ENCODE data around the gene PNPLA6. TPM values are rescaled to one million over a fixed set of nuclear protein-coding genes. Genes with fewer than 3 reads are reported as not detected.

The PNPLA6 gene
- total and polyA plus RNA-seq, 9 of the 15 experiments (the other 6 are each of a cell fraction or from before 2014, with no cell fraction given): 0.07 to 30.2 (median 8.3) TPM

DNA sequence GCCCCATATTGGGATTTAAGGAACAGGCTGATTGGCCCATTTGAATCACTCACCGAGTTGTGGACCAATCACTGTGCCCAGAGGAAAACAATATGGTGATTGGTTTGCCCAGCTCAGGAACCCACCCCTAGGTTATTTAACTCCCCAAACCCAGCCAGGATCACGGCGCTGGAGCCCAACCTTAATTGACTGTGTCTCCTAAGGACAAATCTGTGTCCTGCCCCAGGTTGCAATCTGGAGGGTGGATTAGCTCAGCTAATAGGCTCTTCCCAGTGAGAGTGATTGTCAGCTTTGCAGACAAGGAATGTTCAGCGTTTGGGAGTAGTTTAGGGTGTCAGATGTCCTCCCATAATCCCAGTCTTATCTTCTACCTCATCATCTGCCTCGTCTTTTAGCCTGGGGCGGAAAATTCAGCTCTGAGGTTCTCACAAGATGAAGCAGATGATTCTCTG, 23.1 kb upstream of the PNPLA6 start (continued):
- TF ChIP-seq, protein P1, sequence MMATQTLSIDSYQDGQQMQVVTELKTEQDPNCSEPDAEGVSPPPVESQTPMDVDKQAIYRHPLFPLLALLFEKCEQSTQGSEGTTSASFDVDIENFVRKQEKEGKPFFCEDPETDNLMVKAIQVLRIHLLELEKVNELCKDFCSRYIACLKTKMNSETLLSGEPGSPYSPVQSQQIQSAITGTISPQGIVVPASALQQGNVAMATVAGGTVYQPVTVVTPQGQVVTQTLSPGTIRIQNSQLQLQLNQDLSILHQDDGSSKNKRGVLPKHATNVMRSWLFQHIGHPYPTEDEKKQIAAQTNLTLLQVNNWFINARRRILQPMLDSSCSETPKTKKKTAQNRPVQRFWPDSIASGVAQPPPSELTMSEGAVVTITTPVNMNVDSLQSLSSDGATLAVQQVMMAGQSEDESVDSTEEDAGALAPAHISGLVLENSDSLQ (IDR thresholded peaks at IDR 0.05): peak; percentile 35
- TF ChIP-seq MYBL2 (IDR thresholded peaks at IDR 0.05; ENCODE audit: low read depth): peak; percentile 80
- TF ChIP-seq MYBL2 (CRISPR knock-in tag; IDR thresholded peaks at IDR 0.05; ENCODE audit: borderline replicate concordance): no peak
- TF ChIP-seq FUS (optimal IDR thresholded peaks at IDR 0.05; ENCODE audit: low read depth, low read length): no peak
- TF ChIP-seq, protein P2, sequence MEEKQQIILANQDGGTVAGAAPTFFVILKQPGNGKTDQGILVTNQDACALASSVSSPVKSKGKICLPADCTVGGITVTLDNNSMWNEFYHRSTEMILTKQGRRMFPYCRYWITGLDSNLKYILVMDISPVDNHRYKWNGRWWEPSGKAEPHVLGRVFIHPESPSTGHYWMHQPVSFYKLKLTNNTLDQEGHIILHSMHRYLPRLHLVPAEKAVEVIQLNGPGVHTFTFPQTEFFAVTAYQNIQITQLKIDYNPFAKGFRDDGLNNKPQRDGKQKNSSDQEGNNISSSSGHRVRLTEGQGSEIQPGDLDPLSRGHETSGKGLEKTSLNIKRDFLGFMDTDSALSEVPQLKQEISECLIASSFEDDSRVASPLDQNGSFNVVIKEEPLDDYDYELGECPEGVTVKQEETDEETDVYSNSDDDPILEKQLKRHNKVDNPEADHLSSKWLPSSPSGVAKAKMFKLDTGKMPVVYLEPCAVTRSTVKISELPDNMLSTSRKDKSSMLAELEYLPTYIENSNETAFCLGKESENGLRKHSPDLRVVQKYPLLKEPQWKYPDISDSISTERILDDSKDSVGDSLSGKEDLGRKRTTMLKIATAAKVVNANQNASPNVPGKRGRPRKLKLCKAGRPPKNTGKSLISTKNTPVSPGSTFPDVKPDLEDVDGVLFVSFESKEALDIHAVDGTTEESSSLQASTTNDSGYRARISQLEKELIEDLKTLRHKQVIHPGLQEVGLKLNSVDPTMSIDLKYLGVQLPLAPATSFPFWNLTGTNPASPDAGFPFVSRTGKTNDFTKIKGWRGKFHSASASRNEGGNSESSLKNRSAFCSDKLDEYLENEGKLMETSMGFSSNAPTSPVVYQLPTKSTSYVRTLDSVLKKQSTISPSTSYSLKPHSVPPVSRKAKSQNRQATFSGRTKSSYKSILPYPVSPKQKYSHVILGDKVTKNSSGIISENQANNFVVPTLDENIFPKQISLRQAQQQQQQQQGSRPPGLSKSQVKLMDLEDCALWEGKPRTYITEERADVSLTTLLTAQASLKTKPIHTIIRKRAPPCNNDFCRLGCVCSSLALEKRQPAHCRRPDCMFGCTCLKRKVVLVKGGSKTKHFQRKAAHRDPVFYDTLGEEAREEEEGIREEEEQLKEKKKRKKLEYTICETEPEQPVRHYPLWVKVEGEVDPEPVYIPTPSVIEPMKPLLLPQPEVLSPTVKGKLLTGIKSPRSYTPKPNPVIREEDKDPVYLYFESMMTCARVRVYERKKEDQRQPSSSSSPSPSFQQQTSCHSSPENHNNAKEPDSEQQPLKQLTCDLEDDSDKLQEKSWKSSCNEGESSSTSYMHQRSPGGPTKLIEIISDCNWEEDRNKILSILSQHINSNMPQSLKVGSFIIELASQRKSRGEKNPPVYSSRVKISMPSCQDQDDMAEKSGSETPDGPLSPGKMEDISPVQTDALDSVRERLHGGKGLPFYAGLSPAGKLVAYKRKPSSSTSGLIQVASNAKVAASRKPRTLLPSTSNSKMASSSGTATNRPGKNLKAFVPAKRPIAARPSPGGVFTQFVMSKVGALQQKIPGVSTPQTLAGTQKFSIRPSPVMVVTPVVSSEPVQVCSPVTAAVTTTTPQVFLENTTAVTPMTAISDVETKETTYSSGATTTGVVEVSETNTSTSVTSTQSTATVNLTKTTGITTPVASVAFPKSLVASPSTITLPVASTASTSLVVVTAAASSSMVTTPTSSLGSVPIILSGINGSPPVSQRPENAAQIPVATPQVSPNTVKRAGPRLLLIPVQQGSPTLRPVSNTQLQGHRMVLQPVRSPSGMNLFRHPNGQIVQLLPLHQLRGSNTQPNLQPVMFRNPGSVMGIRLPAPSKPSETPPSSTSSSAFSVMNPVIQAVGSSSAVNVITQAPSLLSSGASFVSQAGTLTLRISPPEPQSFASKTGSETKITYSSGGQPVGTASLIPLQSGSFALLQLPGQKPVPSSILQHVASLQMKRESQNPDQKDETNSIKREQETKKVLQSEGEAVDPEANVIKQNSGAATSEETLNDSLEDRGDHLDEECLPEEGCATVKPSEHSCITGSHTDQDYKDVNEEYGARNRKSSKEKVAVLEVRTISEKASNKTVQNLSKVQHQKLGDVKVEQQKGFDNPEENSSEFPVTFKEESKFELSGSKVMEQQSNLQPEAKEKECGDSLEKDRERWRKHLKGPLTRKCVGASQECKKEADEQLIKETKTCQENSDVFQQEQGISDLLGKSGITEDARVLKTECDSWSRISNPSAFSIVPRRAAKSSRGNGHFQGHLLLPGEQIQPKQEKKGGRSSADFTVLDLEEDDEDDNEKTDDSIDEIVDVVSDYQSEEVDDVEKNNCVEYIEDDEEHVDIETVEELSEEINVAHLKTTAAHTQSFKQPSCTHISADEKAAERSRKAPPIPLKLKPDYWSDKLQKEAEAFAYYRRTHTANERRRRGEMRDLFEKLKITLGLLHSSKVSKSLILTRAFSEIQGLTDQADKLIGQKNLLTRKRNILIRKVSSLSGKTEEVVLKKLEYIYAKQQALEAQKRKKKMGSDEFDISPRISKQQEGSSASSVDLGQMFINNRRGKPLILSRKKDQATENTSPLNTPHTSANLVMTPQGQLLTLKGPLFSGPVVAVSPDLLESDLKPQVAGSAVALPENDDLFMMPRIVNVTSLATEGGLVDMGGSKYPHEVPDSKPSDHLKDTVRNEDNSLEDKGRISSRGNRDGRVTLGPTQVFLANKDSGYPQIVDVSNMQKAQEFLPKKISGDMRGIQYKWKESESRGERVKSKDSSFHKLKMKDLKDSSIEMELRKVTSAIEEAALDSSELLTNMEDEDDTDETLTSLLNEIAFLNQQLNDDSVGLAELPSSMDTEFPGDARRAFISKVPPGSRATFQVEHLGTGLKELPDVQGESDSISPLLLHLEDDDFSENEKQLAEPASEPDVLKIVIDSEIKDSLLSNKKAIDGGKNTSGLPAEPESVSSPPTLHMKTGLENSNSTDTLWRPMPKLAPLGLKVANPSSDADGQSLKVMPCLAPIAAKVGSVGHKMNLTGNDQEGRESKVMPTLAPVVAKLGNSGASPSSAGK (IDR thresholded peaks at IDR 0.05): no peak
- no peak for TF ChIP-seq GATAD2B (IDR thresholded peaks at IDR 0.05; ENCODE audit: borderline replicate concordance)
- TF ChIP-seq, protein P3, sequence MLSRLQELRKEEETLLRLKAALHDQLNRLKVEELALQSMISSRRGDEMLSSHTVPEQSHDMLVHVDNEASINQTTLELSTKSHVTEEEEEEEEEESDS (CRISPR knock-in tag; IDR thresholded peaks at IDR 0.05): no peak
- TF ChIP-seq SUPT5H (IDR thresholded peaks at IDR 0.05): no peak
- TF ChIP-seq SRSF1 (IDR thresholded peaks at IDR 0.05; ENCODE audit: low read depth, low read length): no peak
